ENCODE measurements around the gene FCN2.

GRCh38 chr9:134891053-134891452 lies 10.4 kb downstream of the FCN2 start:
- TF ChIP-seq POLR2A (IDR thresholded peaks at IDR 0.05) (no peak), CTCF (IDR thresholded peaks at IDR 0.05 in 8 of 11, conservative IDR thresholded peaks at IDR 0.05 in 3 of 11) (no peak)
